IMR-90 (cell line): Measurements from ENCODE around the gene CCDC167. TPM values are rescaled to one million over a fixed set of nuclear protein-coding genes. Genes with fewer than 3 reads are reported as not detected.

Source experiments
- ATAC-seq: fragments of 200-7000 bp; cut with Tn5 transposase; 2 replicates; pipeline ENCODE4 v1.9.1; 2020; ENCODE audit warnings: low read depth, mild to moderate bottlenecking, moderate library complexity
- BruUV-seq: library from RNA; stranded (reverse); fragments of 400-500 nt; replicated peaks from 2 replicates; lab custom pipeline; 2021; lab: Mats Ljungman, UMichigan
- CTCF ChIA-PET: fragments of 300-600 bp; formaldehyde crosslinking; extraction: SDS; loops from one replicate; lab custom pipeline; 2021; ENCODE audit warnings: antibody characterized with exemption; lab: Yijun Ruan, JAX
- POLR2A ChIA-PET: fragments of 300-600 bp; sonication (Branson Sonifier 250); formaldehyde crosslinking; loops from one replicate; lab custom pipeline; 2022; ENCODE audit warnings: antibody characterized with exemption; ENCODE audit not compliant: unreplicated experiment; lab: Charles Lee
- DNase-seq: peaks from one replicate; pipeline ENCODE4 v3.0.0; 2013
- H2AFZ ChIP-seq: replicated peaks from 2 replicates; pipeline ENCODE3; 2013; ENCODE audit warnings: low read length, mild to moderate bottlenecking; ENCODE audit not compliant: poor library complexity
- H2AK5ac ChIP-seq: 2 replicates; pipeline ENCODE4 v1.6.1; 2013; ENCODE audit warnings: low read depth, low read length, inconsistent platforms
- H2AK9ac ChIP-seq: replicated peaks from 2 replicates; pipeline ENCODE3; 2013; ENCODE audit warnings: mild to moderate bottlenecking, low read depth, low read length, moderate library complexity; ENCODE audit not compliant: poor library complexity
- H2BK120ac ChIP-seq: 2 replicates; pipeline ENCODE4 v1.6.1; 2013; ENCODE audit warnings: low read depth, low read length, inconsistent platforms
- H2BK15ac ChIP-seq: 3 replicates; pipeline ENCODE4 v1.6.1; 2013; ENCODE audit warnings: low read depth, low read length, inconsistent platforms
- H2BK20ac ChIP-seq: 2 replicates; pipeline ENCODE4 v1.6.1; 2013; ENCODE audit warnings: low read depth, mild to moderate bottlenecking, inconsistent platforms, low read length, moderate library complexity
- H2BK5ac ChIP-seq: 2 replicates; pipeline ENCODE4 v1.6.1; 2013; ENCODE audit warnings: mild to moderate bottlenecking, low read depth, low read length, inconsistent platforms; ENCODE audit not compliant: poor library complexity, severe bottlenecking
- H3K14ac ChIP-seq: replicated peaks from 2 replicates; pipeline ENCODE4 v1.6.1; 2013; ENCODE audit warnings: low read depth, low read length, inconsistent platforms
- H3K18ac ChIP-seq: 2 replicates; pipeline ENCODE4 v1.6.1; 2013; ENCODE audit warnings: low read depth, low read length, control low read depth
- H3K23ac ChIP-seq: 2 replicates; pipeline ENCODE4 v1.6.1; 2013; ENCODE audit warnings: low read depth, low read length, inconsistent platforms
- H3K27ac ChIP-seq: 2 replicates; pipeline ENCODE4 v1.5.1; 2013; ENCODE audit warnings: mild to moderate bottlenecking, control low read depth, low read length; ENCODE audit not compliant: insufficient read depth
- H3K27me3 ChIP-seq: 2 replicates; pipeline ENCODE4 v1.6.1; 2013; ENCODE audit warnings: low read length; ENCODE audit not compliant: control insufficient read depth, insufficient read depth
- H3K36me3 ChIP-seq: 2 replicates; pipeline ENCODE4 v1.6.1; 2013; ENCODE audit warnings: low read length, mixed read lengths; ENCODE audit not compliant: control insufficient read depth, insufficient read depth
- H3K4ac ChIP-seq: 2 replicates; pipeline ENCODE4 v1.6.1; 2013; ENCODE audit warnings: low read depth, low read length, inconsistent platforms
- H3K4me1 ChIP-seq: 2 replicates; pipeline ENCODE4 v1.6.1; 2013; ENCODE audit warnings: low read length, mixed read lengths; ENCODE audit not compliant: control insufficient read depth, insufficient read depth
- H3K4me2 ChIP-seq: 2 replicates; pipeline ENCODE4 v1.6.1; 2013; ENCODE audit warnings: low read depth, mild to moderate bottlenecking, control low read depth, low read length, moderate library complexity
- H3K4me3 ChIP-seq: 2 replicates; pipeline ENCODE4 v1.5.1; 2013; ENCODE audit warnings: low read depth, mild to moderate bottlenecking, control low read depth, low read length, moderate library complexity; ENCODE audit not compliant: insufficient read depth
- H3K56ac ChIP-seq: 2 replicates; pipeline ENCODE4 v1.6.1; 2013; ENCODE audit warnings: low read length, inconsistent platforms; ENCODE audit not compliant: insufficient read depth; ENCODE audit errors: extremely low read depth
- H3K79me1 ChIP-seq, 2 experiments: 2 replicates each; pipeline ENCODE4 v1.6.1; 2013; ENCODE audit warnings: low read length in 2 of 2, inconsistent platforms in 1 of 2, low read depth in 1 of 2
- H3K9ac ChIP-seq: 2 replicates; pipeline ENCODE4 v1.6.1; 2013; ENCODE audit warnings: low read depth, low read length, control low read depth
- H3K9me1 ChIP-seq: 2 replicates; pipeline ENCODE4 v1.6.1; 2013; ENCODE audit warnings: low read length, inconsistent platforms; ENCODE audit not compliant: insufficient read depth
- H3K9me3 ChIP-seq: 2 replicates; pipeline ENCODE4 v1.6.1; 2013; ENCODE audit warnings: low read length; ENCODE audit not compliant: control insufficient read depth, insufficient read depth
- H4K20me1 ChIP-seq: 2 replicates; pipeline ENCODE4 v1.6.1; 2013; ENCODE audit warnings: low read length, inconsistent platforms; ENCODE audit not compliant: insufficient read depth
- H4K5ac ChIP-seq: 2 replicates; pipeline ENCODE4 v1.6.1; 2013; ENCODE audit warnings: mild to moderate bottlenecking, low read depth, low read length, control low read depth
- H4K8ac ChIP-seq, 2 experiments: 2 replicates each; pipeline ENCODE4 v1.6.1; 2013; ENCODE audit warnings: low read depth in 2 of 2, low read length in 2 of 2, control low read depth in 1 of 2, inconsistent platforms in 1 of 2
- H4K91ac ChIP-seq: 2 replicates; pipeline ENCODE4 v1.6.1; 2013; ENCODE audit warnings: low read depth, low read length, inconsistent platforms; ENCODE audit not compliant: insufficient read depth
- BHLHE40 ChIP-seq: fragments of 150-350 bp; IDR thresholded peaks from 2 replicates; pipeline ENCODE4 v1.6.1; 2016; ENCODE audit warnings: mild to moderate bottlenecking, low read depth, low read length
- CEBPB ChIP-seq: IDR thresholded peaks from 2 replicates; pipeline ENCODE4 v1.6.1; 2012; ENCODE audit warnings: low read depth, low read length, improper control_type of control experiment
- CHD1 ChIP-seq: IDR thresholded peaks from 2 replicates; pipeline ENCODE4 v1.6.1; 2012; ENCODE audit warnings: low read depth, low read length, improper control_type of control experiment
- FOS ChIP-seq: fragments of 150-350 bp; IDR thresholded peaks from 2 replicates; pipeline ENCODE4 v1.6.1; 2016; ENCODE audit warnings: low read depth, low read length
- MAFK ChIP-seq: IDR thresholded peaks from 2 replicates; pipeline ENCODE4 v1.6.1; 2012; ENCODE audit warnings: low read depth, low read length, improper control_type of control experiment
- MXI1 ChIP-seq: IDR thresholded peaks from 2 replicates; pipeline ENCODE4 v1.6.1; 2012; ENCODE audit warnings: low read depth, mild to moderate bottlenecking, low read length, moderate library complexity, borderline replicate concordance
- POLR2A ChIP-seq: IDR thresholded peaks from 2 replicates; pipeline ENCODE4 v1.6.1; 2012; ENCODE audit warnings: mild to moderate bottlenecking, low read depth, low read length
- RFX5 ChIP-seq: IDR thresholded peaks from 2 replicates; pipeline ENCODE4 v1.8.0; 2012; ENCODE audit warnings: low read depth, mild to moderate bottlenecking, low read length, moderate library complexity
- USF2 ChIP-seq: fragments of 150-350 bp; IDR thresholded peaks from 2 replicates; pipeline ENCODE4 v1.6.1; 2017; ENCODE audit warnings: mild to moderate bottlenecking, antibody characterized with exemption, low read length, low read depth
- WGBS, 2 experiments: methylation state at CpG; one replicate each; pipeline versions ENCODE4 v1.1.5 to v1.1.7; 2013; ENCODE audit warnings: missing lambda C conversion rate in 2 of 2; ENCODE audit not compliant: insufficient read length in 1 of 2; ENCODE audit errors: extremely low coverage in 2 of 2; 5-methylcytosine and 5-hydroxymethylcytosine counted together
- dilution Hi-C: fragments of 300-500 bp; cut with HindIII; formaldehyde crosslinking; loops from one replicate; pipeline ENCODE4 v1.14.3; 2018; ENCODE audit warnings: low sequenced_read_pairs; ENCODE audit not compliant: unreplicated experiment
- in situ Hi-C: fragments of 300-500 bp; cut with MboI; formaldehyde crosslinking; loops from 3 replicates; pipeline ENCODE4 v1.14.3; 2019; ENCODE audit warnings: low sequenced_read_pairs, inconsistent platforms, mixed read lengths
- intact Hi-C: fragments of 100-400 bp; cut with micrococcal nuclease; formaldehyde crosslinking; loops from 2 replicates; pipeline ENCODE4 v1.10.0; 2022
- polyA plus RNA-seq, 3 experiments: library from polyadenylated mRNA; depleted of rRNA; stranded (reverse); fragments of >200 nt; gene quantifications; 2 replicates each; pipeline ENCODE4 v1.2.3, GENCODE V29; 2012; ENCODE audit warnings: low replicate concordance in 1 of 3
- total RNA-seq: library from RNA; depleted of rRNA; stranded (reverse); fragments of >200 nt; gene quantifications from 2 replicates; pipeline ENCODE4 v1.2.3, GENCODE V29; 2012

The CCDC167 gene
- total and polyA plus RNA-seq, 2 of the 4 experiments (the other 2 are of a cell fraction) = 35.8 to 96.8 TPM

GRCh38 chr6:37456126-37456525 is 43.6 kb downstream of the CCDC167 start:
- in situ Hi-C loops = no loop called here
- Histone ChIP-seq H3K18ac (no peak overlapping the region), H3K23ac (peak overlapping the region; percentile 52; the same call in 1 of the 2 replicates), H4K5ac (no peak overlapping the region), H4K91ac (0 out of 2 replicates have a peak overlapping the region, but pooled peaks have one; percentile 22), H3K9me1 (peaks cover 7% of the 10 kb centered on the region; the same call in 1 of the 2 replicates), H2AFZ (no peak overlapping the region), H3K4me1 (peaks cover 7% of the 10 kb centered on the region), H2BK20ac (peak overlapping the region; percentile 62; the same call in 1 of the 2 replicates), H3K27me3 (no peaks in the 10 kb centered on the region), H3K79me1 (peaks cover 6 to 20% of the 10 kb centered on the region in 2 experiments), H2BK120ac (peak overlapping the region; percentile 72; the same call in 1 of the 2 replicates), H3K9ac (no peak overlapping the region), H2AK9ac (no peak overlapping the region), H3K9me3 (no peaks in the 10 kb centered on the region), H3K4me3 (no peak overlapping the region), H3K56ac (no peak overlapping the region), H4K20me1 (no peaks in the 10 kb centered on the region), H3K27ac (0 out of 2 replicates have a peak overlapping the region, but pooled peaks have one; percentile 1), H2BK5ac (peak overlapping the region; percentile 53), H3K4me2 (no peak overlapping the region), H3K14ac (no peak overlapping the region), H2BK15ac (peak overlapping the region; percentile 17; the same call in 1 of the 3 replicates), H2AK5ac (peak overlapping the region; percentile 56; the same call in 1 of the 2 replicates), H3K4ac (peak overlapping the region; percentile 81), H4K8ac (peak overlapping the region; percentile 31 to 68; a peak in 2 of 4 replicates), H3K36me3 (peaks cover 34% of the 10 kb centered on the region)
- POLR2A ChIA-PET = no interaction called here
- ATAC-seq = peak; percentile 61
- no TSS peak for BruUV-seq
- WGBS, 2 experiments = no CpG with 5 or more reads among the region's 6 CpGs
- dilution Hi-C loops = no loop called here
- intact Hi-C loops = no loop called here
- DNase-seq = peak; percentile 88
- peak; percentile 52 for TF ChIP-seq CEBPB
- TF ChIP-seq CHD1 = no peak
- TF ChIP-seq USF2 = no peak
- TF ChIP-seq POLR2A = no peak
- 0 out of 2 replicates have a peak, but pooled peaks have one; percentile 20 for TF ChIP-seq MXI1
- TF ChIP-seq RFX5 = no peak
- peak; percentile 80 for TF ChIP-seq BHLHE40
- no peak for TF ChIP-seq MAFK
- TF ChIP-seq FOS = peak; percentile 38; the same call in 1 of the 2 replicates
- CTCF ChIA-PET = no interaction called here
